GM21717 (cell line): ENCODE measurements around the gene SCARF2.
"Not testable (repeated sequence)": the region's sequence is repeated elsewhere in the genome, so short reads cannot be mapped to it uniquely, and the experiment has no call there.

ENCODE experiments used
- ATAC-seq: cut with Tn5 transposase; IDR thresholded peaks from one replicate; pipeline ENCODE4 v1.9.1; 2021; ENCODE audit warnings: mild to moderate bottlenecking, moderate library complexity; ENCODE audit not compliant: unreplicated experiment

Gene SCARF2

DNA sequence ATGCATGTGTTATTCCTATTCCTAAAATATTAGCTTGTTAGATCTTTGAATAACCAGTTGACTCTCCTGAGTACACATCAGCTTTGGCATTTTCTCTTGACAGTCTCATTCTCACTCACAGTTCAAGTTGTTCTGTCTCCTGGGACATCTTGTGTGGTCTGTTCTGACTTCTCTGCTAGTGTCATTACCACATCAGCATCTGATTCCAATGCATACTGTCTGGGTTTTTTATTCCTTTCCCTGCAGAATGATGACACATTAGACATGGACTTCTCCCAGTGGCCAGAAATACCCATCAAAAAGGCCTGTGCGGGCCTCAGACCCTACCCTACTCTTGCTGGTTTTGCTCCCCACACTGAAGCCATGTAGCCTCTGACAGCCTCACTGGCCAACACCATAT is 41.0 kb downstream of the SCARF2 start:
- ATAC-seq = no peak

DNA sequence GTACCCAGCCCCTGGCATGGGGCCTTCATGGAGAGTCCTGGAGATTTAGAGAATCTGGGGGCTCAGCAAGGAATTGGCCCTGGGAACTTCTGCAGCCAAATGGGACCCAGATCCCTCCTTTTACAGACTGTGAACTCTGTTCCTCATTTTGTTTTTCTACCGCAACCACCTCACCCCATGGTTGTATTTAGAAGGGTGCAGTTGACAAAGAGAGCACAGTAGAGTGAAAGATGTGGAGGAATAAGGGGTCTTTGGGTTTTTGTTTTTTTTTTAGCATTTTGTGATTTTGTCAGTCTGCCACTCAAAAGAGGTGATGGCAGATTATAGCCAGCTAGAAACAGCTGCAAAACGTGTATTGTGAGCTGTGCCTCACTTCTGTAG is 41.7 kb downstream of the SCARF2 start:
- ATAC-seq = no peak

DNA sequence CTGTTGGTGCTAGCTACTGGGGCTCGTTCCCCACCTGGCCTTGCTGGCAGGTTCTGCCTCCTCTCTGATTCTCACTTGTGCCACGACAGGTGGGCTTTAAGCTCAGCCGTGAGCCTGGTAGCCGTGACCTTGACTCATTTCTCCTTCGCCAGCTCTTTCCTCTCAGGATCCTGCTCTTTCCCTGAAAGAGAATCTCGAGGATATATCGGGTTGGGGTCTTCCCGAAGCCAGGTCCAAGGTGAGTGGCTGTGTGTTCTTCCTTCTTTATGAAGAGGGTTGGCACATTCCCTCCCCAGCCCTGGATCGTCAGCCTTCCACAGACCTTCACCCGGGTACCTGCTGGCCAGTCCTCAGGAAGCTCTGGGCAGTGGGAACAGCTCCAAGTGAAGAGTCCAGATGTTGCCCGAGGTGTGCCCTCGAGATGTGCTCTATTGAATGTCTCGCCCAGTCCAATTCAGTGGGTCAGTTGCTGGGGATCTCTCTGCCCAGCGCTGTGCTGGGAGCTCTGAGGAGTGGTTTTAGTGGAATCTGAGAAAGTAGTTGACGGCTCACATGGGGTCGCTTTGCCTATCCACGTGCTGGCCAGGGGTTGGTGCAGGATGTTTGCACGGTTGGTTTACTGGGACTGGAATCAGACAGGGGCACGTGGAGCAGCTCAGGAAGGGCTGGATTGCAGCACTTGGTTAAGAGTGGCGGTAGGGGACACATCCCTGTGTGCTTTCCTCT is 42.3 kb downstream of the SCARF2 start:
- ATAC-seq = no peak

DNA sequence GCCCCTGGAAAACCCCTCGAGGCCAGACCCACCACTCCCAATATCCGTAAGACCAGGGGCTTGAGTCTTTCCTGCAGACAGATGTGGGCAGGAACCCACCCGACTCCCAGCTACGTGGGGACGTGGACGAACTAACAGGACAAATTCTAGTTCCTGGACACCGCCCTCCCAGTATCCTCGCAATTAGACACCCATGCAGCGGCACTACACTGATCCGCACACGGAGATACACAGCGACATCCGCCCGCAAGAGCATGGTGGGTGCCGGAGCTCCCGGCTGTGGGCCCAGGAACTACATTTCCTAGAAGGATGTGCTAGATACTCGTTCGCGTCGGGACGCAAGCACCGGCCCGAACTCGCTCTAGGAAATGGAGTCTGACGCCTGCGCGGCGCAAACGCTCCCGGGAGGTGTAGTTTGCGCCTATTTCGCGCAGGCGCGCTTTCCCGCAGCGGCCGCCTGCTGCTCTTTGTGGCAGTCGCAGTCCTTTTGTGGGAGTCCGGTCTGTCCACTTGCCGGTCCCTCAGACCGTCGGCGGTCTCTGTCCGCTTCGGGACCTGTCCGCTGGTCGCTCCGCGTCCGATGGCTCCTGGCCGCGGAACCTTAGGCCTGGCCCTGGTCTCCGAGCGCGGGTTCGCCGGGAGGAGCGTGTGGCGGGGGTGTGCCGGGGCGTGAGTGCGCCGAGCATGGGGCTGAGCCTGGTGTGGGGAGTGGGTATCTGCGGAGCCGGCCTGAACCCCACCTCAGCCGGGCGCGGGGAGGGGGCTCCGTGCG is 43.7 kb downstream of the SCARF2 start, which contains the start of gene ZNF74:
Gene ZNF74 (plus strand): TSS at position 447 of the 772 bp plus-strand sequence. CDS start 478 bp downstream, outside the sequence.
- ATAC-seq = peak; percentile 61

DNA sequence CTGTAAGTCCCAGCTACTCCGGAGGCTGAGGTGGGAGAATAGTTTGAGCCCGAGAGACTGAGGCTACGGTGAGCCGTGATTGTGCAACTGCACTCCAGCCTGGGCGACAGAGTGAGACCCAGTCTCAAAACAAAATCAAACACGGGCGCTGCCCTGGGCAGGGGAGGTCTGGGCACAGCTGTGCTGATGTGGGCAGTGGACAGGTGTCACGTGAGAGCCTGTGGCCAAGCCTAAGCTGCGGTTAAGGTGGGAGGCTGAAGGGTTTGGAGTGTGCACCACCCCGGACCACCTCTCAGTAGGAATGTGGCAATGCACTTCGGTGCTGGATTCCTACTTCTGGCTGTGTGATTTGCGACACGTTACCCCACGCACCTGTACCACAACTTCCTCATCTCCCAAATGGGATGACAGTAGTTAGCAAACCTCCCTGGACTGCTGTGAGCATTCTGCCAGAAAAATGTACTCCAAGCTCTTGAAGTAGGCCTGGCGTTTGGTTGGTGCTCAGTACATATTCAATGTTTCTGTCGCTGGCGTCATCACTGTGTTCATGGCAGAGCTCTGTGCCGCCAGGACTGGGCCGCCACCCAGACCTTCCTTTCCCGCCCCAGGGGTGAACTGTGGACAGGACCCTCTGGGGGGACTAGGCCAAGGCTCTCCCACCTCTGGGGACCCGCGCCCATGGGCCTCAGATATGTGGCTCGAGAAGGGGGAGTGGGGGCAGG is 44.5 kb downstream of the SCARF2 start:
- no peak for ATAC-seq

DNA sequence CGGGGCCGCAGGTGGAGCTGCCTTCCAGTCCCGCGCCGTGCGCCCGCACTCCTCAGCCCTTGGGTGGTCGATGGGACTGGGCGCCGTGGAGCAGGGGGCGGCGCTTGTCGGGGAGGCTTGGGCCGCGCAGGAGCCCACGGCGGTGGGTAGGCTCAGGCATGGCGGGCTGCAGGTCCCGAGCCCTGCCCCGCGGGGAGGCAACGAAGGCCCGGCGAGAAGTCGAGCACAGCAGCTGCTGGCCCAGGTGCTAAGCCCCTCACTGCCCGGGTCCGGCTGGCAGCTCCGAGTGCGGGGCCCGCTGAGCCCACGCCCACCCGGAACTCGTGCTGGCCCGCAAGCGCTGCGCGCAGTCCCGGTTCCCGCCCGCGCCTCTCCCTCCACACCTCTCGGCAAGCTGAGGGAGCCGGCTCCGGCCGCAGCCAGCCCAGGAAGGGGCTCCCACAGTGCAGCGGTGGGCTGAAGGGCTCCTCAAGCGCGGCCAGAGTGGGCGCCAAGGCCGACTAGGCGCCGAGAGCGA is 45.2 kb downstream of the SCARF2 start:
- ATAC-seq = not testable (repeated sequence)

DNA sequence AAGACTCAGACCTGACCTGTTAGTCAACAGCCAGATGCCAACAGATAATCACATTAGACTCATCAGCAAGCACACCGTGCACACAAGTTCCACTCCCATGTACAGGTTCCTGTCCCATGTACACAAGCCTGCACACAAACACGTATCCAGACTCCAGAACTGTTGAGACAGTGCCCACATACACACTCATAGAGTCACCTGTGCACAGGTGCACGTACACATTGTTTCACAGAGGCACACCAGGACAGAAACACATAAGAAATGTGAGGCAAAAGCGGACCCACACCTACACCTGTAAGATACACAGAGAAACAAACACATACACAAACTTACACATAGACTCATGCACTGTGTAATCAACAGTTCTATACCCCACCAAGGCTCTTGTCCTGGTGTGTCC is 46.4 kb downstream of the SCARF2 start:
- no peak for ATAC-seq

DNA sequence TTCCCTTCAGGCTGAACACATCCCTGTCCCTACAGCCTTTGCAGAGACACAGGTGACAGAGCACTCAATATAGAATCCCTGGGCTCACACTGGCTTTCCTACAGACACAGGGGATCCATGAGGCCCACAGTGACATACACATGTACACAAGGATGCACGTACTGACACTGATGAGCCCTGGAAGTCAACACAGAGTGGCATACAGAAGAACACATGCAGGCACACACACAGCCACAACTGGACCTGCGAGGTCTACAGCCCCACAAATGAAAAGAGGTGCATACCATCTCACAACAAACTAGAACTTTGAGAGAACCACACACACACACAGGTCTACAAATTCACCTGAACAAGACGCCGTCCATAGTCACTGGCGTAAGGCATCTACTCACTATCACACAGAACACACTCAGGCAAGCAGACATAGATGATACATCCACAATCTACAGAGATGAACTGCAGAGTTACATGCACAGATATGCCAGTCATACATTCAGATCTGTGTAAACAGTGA is 47.2 kb downstream of the SCARF2 start:
- ATAC-seq = no peak

DNA sequence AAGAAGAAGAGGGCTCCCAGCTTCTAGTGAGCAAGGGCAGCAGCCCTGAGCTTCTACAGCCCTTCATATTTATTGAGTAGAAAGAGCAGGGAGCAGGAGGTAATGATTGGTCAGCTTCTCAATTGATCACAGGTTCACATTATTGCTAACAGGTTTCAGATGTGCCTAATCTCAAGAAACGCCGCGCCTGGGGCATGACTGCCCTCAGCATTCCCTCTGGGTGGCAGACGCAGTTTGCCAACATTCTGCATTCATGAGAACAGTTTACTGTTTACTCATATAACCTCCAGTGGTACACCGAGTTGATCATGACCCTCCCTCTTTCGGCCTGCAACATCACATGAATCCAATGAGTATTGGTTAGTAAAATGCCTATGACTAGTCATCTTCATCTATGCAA is 48.3 kb downstream of the SCARF2 start:
- ATAC-seq = no peak

DNA sequence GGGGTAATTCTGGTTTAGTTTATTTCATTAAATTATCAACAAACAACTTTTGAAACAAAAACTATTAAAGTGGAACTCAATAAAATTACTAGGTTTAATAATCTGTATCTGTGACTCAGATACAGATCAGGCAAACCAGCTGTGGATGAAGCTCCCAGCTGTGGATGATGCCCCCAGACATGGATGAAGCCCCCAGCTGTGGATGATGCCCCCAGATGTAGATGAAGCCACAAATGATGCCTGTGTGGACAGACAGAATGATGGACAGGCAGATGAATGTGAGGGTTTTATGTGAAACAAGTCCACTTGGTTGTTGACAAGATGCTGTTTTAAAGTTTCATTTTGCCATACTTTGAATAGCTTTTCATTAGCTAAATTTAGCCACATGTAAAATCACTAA is 49.4 kb downstream of the SCARF2 start:
- no peak for ATAC-seq

DNA sequence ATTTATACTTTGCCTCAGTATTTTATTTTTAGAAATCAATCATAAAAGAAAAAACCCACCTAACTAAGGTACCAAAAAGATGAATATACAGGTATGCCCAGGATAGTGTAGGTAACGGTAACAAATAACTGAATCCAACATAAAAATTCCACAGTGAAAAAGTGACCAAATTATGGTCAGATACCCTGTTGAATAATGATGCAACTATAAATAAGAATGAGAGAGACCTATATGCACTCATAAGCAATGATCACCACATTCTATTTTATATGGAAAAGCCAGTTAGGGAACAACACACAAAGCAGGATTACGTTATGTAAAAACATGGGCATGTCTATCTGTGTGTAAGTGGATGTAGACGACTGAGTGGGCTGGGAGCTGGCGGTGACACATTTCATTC is 50.7 kb downstream of the SCARF2 start:
- no peak for ATAC-seq

DNA sequence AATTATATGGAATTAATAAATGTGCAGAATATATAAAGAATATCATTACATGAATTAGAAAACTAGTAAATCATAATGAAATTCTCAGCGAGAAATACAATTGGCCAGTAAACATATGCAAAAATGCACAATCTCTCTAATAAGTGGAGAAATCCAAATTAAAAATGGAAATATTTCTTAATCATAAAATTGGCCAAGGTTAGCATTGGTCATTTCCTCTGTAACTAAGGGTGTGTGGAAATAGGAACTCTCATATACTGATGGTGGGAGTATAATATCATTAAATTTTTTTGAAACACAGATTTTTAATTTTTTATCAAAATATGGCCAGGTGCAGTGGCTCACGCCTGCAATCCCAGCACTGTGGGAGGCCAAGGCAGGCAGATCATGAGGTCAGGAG is 51.3 kb downstream of the SCARF2 start:
- ATAC-seq = no peak

DNA sequence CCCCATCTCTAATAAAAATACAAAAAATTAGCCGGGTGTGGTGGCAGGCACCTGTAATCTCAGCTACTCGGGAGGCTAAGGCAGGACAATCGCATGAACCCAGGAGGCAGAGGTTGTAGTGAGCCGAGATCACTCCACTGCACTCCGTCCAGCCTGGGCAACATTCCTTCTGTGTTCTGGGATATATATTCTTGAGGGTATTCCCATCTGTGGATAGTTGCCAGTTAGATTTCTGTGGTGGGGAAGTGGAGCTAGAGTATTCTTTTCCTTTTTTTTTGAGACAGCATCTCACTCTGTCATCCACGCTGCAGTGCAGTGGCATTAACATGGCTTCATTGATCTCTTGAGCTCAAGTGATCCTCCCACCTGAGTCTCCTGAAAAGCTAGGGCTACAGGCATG is 52.8 kb downstream of the SCARF2 start:
- no peak for ATAC-seq

DNA sequence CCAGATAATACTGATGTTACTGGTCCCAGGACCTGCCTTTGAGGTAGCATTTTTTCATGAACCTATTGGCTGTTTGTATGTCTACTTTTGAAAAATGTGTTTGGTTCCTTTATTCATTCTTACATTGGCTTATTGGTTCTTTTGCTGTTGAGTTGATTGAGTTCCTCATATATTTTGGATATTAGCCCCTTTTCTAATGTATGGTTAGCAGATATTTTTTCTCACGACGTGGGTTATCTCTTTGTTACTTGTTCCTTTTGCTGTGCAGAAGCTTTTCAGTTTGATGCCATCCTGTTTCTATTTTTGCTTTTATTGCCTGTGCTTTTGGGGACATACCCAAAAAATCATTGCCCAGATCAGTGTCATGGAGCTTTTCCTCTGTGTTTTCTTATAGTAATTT is 53.5 kb downstream of the SCARF2 start:
- ATAC-seq = no peak

DNA sequence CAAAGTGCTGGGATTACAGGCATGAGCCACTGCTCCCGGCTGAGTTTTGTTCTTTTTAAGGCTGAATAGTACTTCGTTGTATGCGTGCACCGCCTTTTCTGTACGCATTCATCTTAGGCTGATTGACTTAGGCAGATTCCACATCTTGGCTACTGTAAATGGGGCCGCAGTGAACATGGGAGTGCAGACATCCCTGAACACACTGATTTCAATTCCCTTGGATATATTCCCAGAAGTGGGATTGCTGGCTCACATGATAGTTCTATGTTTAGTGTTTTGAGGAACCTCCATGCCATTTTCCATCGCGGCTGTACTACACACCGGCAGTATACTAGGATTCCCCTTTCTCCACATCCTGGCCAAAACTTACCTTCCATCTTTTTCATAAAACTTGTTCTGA is 54.1 kb downstream of the SCARF2 start:
- no peak for ATAC-seq

DNA sequence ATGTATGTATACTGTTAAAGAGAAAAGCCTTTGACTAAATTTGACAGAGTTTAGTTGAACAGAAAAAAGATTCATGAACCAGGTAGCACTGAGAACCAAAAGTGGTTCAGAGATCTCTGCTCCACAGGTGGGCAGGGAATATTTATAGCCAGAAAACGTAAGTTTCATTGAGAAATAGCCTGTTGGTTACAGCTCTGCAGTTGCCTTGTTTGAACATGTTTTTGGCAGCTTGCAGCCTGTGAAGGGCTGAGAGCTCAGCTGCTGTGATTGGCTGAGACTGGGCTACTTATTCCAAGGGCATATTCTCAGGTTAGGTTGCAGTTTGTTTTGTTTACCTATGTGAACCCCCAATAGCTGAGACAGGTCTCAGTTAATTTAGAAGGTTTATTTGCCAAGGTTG is 57.1 kb downstream of the SCARF2 start:
- ATAC-seq = no peak

DNA sequence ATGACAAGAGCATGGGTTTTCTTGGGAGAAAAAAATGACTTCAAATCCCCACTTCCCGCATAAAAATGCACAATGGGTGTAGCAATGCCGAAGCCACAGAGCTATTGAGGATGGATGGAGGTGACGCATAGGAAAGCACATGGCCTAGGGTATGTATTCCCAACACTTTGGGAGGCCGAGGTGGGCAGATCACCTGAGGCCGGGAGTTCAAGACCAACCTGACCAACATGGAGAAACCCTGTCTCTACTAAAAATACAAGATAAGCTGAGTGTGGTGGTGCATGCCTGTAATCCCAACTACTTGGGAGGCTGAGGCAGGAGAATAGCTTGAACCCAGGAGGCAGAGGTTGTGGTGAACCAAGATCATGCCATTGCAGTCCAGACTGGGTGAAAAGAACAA is 58.9 kb downstream of the SCARF2 start:
- not testable (repeated sequence) for ATAC-seq

DNA sequence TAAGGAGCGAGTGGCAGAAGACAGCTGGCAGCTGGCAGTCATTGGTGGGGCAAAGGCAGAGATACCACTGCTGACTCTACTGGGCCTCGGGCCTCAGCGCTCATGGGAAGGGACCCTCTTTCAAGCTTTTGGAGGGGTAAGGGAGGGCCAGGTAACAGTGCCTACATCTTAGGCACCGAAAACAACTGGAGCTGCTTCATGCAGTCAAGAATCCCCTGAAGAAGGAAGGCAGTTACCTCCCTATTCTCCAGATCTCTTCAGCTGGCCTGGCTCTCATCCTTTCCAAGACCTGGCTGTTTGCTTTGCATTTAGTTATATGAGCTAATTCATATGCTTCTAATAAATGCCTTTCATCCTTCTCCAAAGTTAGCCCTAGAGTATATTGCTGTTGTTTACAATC is 59.5 kb downstream of the SCARF2 start:
- no peak for ATAC-seq

DNA sequence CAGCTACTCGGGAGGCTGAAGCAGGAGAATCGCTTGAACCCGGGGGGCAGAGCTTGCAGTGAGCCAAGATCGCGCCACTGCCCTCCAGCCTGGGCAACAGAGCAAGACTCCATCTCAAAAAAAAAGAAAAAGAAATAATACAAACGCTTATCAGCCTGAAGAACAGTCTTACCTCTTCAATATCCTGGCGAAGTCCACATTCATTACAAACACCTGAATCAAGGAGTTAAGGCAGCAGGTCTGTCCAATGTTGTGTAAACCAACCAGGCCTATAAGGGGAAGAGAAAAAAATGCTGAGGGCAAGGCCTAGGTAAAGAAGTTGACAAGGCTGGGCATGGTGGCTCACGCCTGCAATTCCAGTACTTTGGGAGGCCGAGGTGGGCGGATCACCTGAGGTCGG is 60.6 kb downstream of the SCARF2 start:
- not testable (repeated sequence) for ATAC-seq

DNA sequence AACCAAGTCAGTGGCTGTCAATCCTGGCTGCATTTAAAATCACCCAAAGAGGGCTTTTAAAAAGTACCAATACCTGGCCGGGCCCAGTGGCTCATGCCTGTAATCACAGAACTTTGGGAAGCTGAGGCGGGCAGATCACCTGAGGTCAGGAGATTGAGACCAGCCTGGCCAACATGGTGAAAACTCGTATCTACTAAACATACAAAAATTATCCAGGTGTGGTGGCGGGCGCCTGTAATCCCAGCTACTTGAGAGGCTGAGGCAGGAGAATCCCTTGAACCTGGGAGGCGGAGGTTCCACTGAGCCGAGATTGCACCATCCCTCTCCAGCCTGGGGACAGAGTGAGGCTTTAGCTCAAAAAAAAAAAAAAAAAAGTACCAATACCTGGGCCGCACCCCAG is 61.3 kb downstream of the SCARF2 start:
- not testable (repeated sequence) for ATAC-seq
